MM.1S (cell line): ENCODE results near the gene SPRED2.

ENCODE experiments used
- DNase-seq: peaks from one replicate; pipeline ENCODE4 v3.0.0-alpha.2; 2015
- H2AFZ ChIP-seq: fragments of 300-600 bp; sonication (generic); 2 replicates; pipeline ENCODE4 v1.6.0; 2016; ENCODE audit warnings: antibody characterized with exemption, low read length
- H3F3A ChIP-seq: fragments of 300-600 bp; sonication (generic); 2 replicates; pipeline ENCODE4 v1.6.1; 2016; ENCODE audit warnings: mild to moderate bottlenecking, antibody characterized with exemption, low read length, moderate library complexity, mixed read lengths; ENCODE audit not compliant: insufficient read depth
- H3K27ac ChIP-seq: fragments of 300-600 bp; sonication (generic); 2 replicates; pipeline ENCODE4 v1.5.1; 2016; ENCODE audit warnings: mild to moderate bottlenecking, low read length
- H3K27me3 ChIP-seq: fragments of 300-600 bp; sonication (generic); replicated peaks from 2 replicates; pipeline ENCODE4 v1.6.0; 2016; ENCODE audit warnings: low read length; ENCODE audit not compliant: insufficient read depth
- H3K36me3 ChIP-seq: fragments of 300-600 bp; sonication (generic); replicated peaks from 2 replicates; pipeline ENCODE4 v1.6.1; 2016; ENCODE audit warnings: mild to moderate bottlenecking, low read length, mixed read lengths; ENCODE audit not compliant: insufficient read depth
- H3K4me1 ChIP-seq: fragments of 300-600 bp; sonication (generic); 2 replicates; pipeline ENCODE4 v1.6.1; 2016; ENCODE audit warnings: low read length, mixed read lengths
- H3K4me2 ChIP-seq: fragments of 300-600 bp; sonication (generic); 2 replicates; pipeline ENCODE4 v1.6.0; 2016; ENCODE audit warnings: low read depth, low read length
- H3K4me3 ChIP-seq: fragments of 300-600 bp; sonication (generic); 2 replicates; pipeline ENCODE4 v1.5.1; 2016; ENCODE audit warnings: low read length, mixed read lengths
- H3K79me2 ChIP-seq: fragments of 300-600 bp; sonication (generic); 2 replicates; pipeline ENCODE4 v1.6.1; 2016; ENCODE audit warnings: mixed run types, low read length, mixed read lengths
- H3K9ac ChIP-seq: fragments of 300-600 bp; sonication (generic); 2 replicates; pipeline ENCODE4 v1.6.1; 2016; ENCODE audit warnings: low read length, mixed read lengths
- H3K9me2 ChIP-seq: fragments of 300-600 bp; sonication (generic); replicated peaks from 2 replicates; pipeline ENCODE4 v1.6.1; 2016; ENCODE audit warnings: mild to moderate bottlenecking, low read length, mixed read lengths; ENCODE audit not compliant: insufficient read depth
- H3K9me3 ChIP-seq: fragments of 300-600 bp; sonication (generic); replicated peaks from 2 replicates; pipeline ENCODE4 v1.6.1; 2016; ENCODE audit warnings: mild to moderate bottlenecking, low read length, mixed read lengths; ENCODE audit not compliant: insufficient read depth
- H4K20me1 ChIP-seq: fragments of 300-600 bp; sonication (generic); 2 replicates; pipeline ENCODE4 v1.6.1; 2016; ENCODE audit warnings: mild to moderate bottlenecking, low read length, moderate library complexity, mixed read lengths; ENCODE audit not compliant: insufficient read depth
- EZH2 ChIP-seq: fragments of 300-600 bp; sonication (generic); optimal IDR thresholded peaks from 2 replicates; pipeline ENCODE3; 2017; ENCODE audit warnings: low read depth, mild to moderate bottlenecking, antibody characterized with exemption, low read length, mixed read lengths
- EZH2phosphoT487 ChIP-seq: fragments of 300-600 bp; sonication (generic); IDR thresholded peaks from 2 replicates; pipeline ENCODE4 v1.6.1; 2018; ENCODE audit warnings: antibody characterized with exemption, low read length
- TF ChIP-seq, protein P1 (sequence below): fragments of 300-600 bp; sonication (generic); IDR thresholded peaks from 2 replicates; pipeline ENCODE4 v1.5.1; 2016; ENCODE audit warnings: antibody characterized with exemption, low read length, mixed read lengths

SPRED2 gene

DNA sequence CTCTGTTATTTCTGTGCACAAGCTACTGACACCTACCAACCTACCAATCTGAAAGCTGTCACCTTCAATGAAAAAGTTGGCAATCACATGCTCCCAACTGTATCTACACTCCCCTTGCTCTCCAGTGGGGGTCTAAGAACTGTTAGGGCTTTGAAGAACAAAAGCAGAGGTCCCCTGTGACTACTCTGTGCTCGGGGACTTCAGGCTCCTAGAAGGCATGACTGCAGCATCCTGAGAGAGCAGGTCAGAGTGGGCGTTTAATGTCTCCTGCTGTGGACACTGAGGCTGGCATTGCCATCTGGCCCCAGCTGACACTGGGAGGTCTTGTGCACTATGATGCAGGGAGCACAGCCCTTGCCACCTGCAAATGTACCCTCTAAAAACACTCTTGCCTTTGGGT is 111.5 kb downstream of the SPRED2 start:
- no peaks in the 10 kb centered on the region for H3K36me3 ChIP-seq
- no peaks in the 10 kb centered on the region for H3K27me3 ChIP-seq
- no peaks in the 10 kb centered on the region for H3K9me3 ChIP-seq
- TF ChIP-seq, protein P1, sequence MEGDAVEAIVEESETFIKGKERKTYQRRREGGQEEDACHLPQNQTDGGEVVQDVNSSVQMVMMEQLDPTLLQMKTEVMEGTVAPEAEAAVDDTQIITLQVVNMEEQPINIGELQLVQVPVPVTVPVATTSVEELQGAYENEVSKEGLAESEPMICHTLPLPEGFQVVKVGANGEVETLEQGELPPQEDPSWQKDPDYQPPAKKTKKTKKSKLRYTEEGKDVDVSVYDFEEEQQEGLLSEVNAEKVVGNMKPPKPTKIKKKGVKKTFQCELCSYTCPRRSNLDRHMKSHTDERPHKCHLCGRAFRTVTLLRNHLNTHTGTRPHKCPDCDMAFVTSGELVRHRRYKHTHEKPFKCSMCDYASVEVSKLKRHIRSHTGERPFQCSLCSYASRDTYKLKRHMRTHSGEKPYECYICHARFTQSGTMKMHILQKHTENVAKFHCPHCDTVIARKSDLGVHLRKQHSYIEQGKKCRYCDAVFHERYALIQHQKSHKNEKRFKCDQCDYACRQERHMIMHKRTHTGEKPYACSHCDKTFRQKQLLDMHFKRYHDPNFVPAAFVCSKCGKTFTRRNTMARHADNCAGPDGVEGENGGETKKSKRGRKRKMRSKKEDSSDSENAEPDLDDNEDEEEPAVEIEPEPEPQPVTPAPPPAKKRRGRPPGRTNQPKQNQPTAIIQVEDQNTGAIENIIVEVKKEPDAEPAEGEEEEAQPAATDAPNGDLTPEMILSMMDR: no peak
- TF ChIP-seq EZH2 (no peak), EZH2phosphoT487 (no peak)
- H4K20me1 ChIP-seq: no peaks in the 10 kb centered on the region
- no peaks in the 10 kb centered on the region for H3K4me1 ChIP-seq
- no peaks in the 10 kb centered on the region for H3F3A ChIP-seq
- DNase-seq: no peak
- no peak overlapping the region for H2AFZ ChIP-seq
- no peaks in the 10 kb centered on the region for H3K9me2 ChIP-seq
- no peak overlapping the region for H3K9ac ChIP-seq
- no peak overlapping the region for H3K4me3 ChIP-seq
- H3K79me2 ChIP-seq: peaks cover 3% of the 10 kb centered on the region; the same call in 1 of the 2 replicates
- no peak overlapping the region for H3K27ac ChIP-seq
- H3K4me2 ChIP-seq: no peak overlapping the region

DNA sequence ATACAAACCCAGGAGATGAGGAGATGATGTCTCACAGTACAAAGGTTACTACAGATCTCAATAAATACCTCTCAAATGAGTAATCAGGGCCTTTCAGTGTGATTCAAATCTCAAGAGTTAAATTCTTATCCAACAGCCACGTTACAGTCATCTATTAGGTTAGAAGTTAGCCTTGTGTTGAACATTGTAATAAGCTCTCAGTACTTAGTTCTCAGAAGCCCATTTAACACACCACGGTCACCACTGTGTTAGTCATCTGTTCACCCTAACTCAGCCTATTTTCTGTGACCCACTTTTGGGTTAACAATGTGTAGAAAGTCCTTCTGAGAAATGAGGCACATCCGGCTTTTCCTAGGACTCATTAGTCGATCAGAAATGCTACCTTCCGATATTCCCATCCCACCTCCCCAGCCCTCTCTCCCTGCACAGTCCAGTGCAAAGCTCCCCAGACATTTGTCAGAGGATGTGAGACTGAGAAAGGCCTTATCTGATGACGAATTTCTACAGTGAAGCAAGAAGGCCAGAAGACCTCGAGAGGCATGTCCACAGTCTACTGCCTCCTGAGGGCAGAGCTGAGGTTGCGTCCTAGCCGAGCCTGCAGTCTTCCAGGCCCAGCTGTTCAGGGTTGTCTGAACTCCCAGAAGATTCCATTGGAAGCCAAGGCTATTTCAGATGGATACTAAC is 112.2 kb downstream of the SPRED2 start:
- Histone ChIP-seq H3K9ac (no peak overlapping the region), H3K9me2 (no peaks in the 10 kb centered on the region), H3K4me3 (no peak overlapping the region), H3K4me1 (no peaks in the 10 kb centered on the region), H3K9me3 (no peaks in the 10 kb centered on the region), H3K27ac (no peak overlapping the region), H3K27me3 (no peaks in the 10 kb centered on the region), H3K79me2 (peaks cover 3% of the 10 kb centered on the region; the same call in 1 of the 2 replicates), H2AFZ (no peak overlapping the region), H4K20me1 (no peaks in the 10 kb centered on the region), H3K36me3 (no peaks in the 10 kb centered on the region), H3K4me2 (no peak overlapping the region), H3F3A (no peaks in the 10 kb centered on the region)
- TF ChIP-seq, protein P1: peak; percentile 13; the same call in 1 of the 2 replicates
- no peak for TF ChIP-seq EZH2phosphoT487
- DNase-seq: no peak

DNA sequence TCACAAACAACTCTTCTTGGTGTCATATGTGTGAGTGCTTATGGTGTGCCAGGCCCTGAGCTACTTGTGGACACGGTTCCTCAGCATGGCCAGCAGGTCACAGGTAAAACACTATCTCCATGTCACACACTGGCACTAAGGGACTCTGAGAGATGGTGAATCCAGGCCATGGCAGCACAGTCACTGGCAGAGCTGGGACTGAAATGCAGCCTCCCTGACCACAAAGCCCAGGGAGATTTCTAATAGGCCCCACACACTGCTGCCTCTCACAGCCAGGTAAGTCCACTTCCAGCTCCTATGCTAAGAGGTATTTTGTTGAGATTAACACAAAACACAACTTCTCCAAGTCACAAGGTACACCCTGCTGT is 112.7 kb downstream of the SPRED2 start:
- TF ChIP-seq EZH2phosphoT487: no peak
- peaks cover 3% of the 10 kb centered on the region; the same call in 1 of the 2 replicates for H3K79me2 ChIP-seq
- no peak for DNase-seq
- H3F3A ChIP-seq: no peaks in the 10 kb centered on the region
- H2AFZ ChIP-seq: no peak overlapping the region
- no peaks in the 10 kb centered on the region for H3K4me1 ChIP-seq
- H3K4me3 ChIP-seq: no peak overlapping the region
- H4K20me1 ChIP-seq: no peaks in the 10 kb centered on the region
- H3K9me2 ChIP-seq: no peaks in the 10 kb centered on the region
- H3K9ac ChIP-seq: no peak overlapping the region
- H3K27me3 ChIP-seq: no peaks in the 10 kb centered on the region
- no peaks in the 10 kb centered on the region for H3K36me3 ChIP-seq
- no peaks in the 10 kb centered on the region for H3K9me3 ChIP-seq
- no peak overlapping the region for H3K27ac ChIP-seq
- no peak overlapping the region for H3K4me2 ChIP-seq

DNA sequence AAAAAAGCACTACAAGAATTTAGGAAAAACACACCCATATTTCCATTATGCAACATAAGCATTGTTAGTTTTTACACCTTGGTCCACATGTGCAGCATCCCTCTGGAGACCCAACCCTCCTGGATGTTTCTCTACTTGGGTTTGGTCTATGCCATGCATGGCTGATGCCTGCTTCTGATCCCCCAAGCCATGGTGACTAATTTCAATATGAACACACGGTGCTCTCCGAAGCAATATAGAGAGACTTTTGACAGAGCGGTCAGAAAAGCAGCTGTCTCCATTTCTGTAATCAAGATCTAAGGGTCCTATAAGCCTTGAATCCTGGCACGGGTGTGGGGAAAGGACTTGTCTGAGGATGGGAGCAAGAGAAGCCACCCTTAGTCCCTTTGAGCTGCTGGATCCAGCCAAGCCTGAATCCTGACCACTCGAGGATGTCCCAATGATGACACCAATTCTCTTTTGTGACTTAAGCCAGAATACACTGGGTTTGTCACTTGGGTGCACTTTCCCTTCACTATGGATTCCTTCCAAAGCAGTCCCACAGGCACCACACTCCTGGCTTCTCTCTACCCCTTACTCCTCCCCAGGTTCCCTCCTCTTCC is 113.2 kb downstream of the SPRED2 start:
- Histone ChIP-seq H3K27me3 (no peaks in the 10 kb centered on the region), H3K9me2 (no peaks in the 10 kb centered on the region), H3K4me2 (no peak overlapping the region), H4K20me1 (no peaks in the 10 kb centered on the region), H3K27ac (no peak overlapping the region), H3K4me1 (no peaks in the 10 kb centered on the region), H3K9ac (no peak overlapping the region), H3K4me3 (no peak overlapping the region), H3F3A (no peaks in the 10 kb centered on the region), H3K9me3 (no peaks in the 10 kb centered on the region), H2AFZ (no peak overlapping the region), H3K79me2 (peaks cover 3% of the 10 kb centered on the region; the same call in 1 of the 2 replicates), H3K36me3 (no peaks in the 10 kb centered on the region)
- DNase-seq: no peak
- TF ChIP-seq, protein P1: no peak
- TF ChIP-seq EZH2phosphoT487 (no peak), EZH2 (no peak)
